PC-3 (cell line): ENCODE data around the gene MS4A8. TPM values are rescaled to one million over a fixed set of nuclear protein-coding genes. Genes with fewer than 3 reads are reported as not detected.

Experiments
- ATAC-seq: fragments of 200-7000 bp; cut with Tn5 transposase; 2 replicates; pipeline ENCODE4 v1.9.1; 2020; ENCODE audit warnings: mild to moderate bottlenecking, moderate library complexity
- BruUV-seq: library from RNA; stranded (reverse); fragments of 400-500 nt; replicated peaks from 2 replicates; lab custom pipeline; 2021; lab: Mats Ljungman, UMichigan
- CTCF ChIA-PET: fragments of 300-600 bp; sonication (Branson Sonifier 250); formaldehyde crosslinking; loops from one replicate; lab custom pipeline; 2022; ENCODE audit warnings: antibody characterized with exemption; lab: Charles Lee
- POLR2A ChIA-PET: fragments of 300-600 bp; sonication (Branson Sonifier 250); formaldehyde crosslinking; loops from one replicate; lab custom pipeline; 2022; ENCODE audit warnings: antibody characterized with exemption; ENCODE audit not compliant: unreplicated experiment; lab: Charles Lee
- DNase-seq: peaks from one replicate; pipeline ENCODE4 v3.0.0-alpha.2; 2015
- H2AFZ ChIP-seq: fragments of 300-600 bp; sonication (generic); 2 replicates; pipeline ENCODE4 v1.6.0; 2016; ENCODE audit warnings: antibody characterized with exemption, low read length
- H3F3A ChIP-seq: fragments of 300-600 bp; sonication (generic); one replicate; pipeline ENCODE4 v1.6.0; 2017; ENCODE audit warnings: antibody characterized with exemption, low read length, control low read depth, mild to moderate bottlenecking; ENCODE audit not compliant: unreplicated experiment
- H3K27ac ChIP-seq: fragments of 300-600 bp; sonication (generic); 2 replicates; pipeline ENCODE4 v1.5.1; 2016; ENCODE audit warnings: mild to moderate bottlenecking, low read length
- H3K27me3 ChIP-seq: fragments of 300-600 bp; sonication (generic); 2 replicates; pipeline ENCODE4 v1.6.1; 2016; ENCODE audit warnings: low read length, mixed read lengths
- H3K36me3 ChIP-seq: fragments of 300-600 bp; sonication (generic); 2 replicates; pipeline ENCODE4 v1.6.1; 2016; ENCODE audit warnings: low read depth, mixed run types, low read length, mixed read lengths
- H3K4me1 ChIP-seq: fragments of 300-600 bp; sonication (generic); 2 replicates; pipeline ENCODE4 v1.5.1; 2016; ENCODE audit warnings: low read length; ENCODE audit not compliant: insufficient read depth
- H3K4me2 ChIP-seq: fragments of 300-600 bp; sonication (generic); 2 replicates; pipeline ENCODE4 v1.6.0; 2016; ENCODE audit warnings: low read length
- H3K4me3 ChIP-seq: fragments of 300-600 bp; sonication (generic); 2 replicates; pipeline ENCODE4 v1.5.1; 2016; ENCODE audit warnings: mild to moderate bottlenecking, low read length, mixed read lengths
- H3K79me2 ChIP-seq: fragments of 300-600 bp; sonication (generic); 2 replicates; pipeline ENCODE4 v1.6.1; 2017; ENCODE audit warnings: low read length, mixed read lengths
- H3K9ac ChIP-seq: fragments of 300-600 bp; sonication (generic); 2 replicates; pipeline ENCODE4 v1.6.0; 2016; ENCODE audit warnings: mild to moderate bottlenecking, low read length
- H3K9me2 ChIP-seq: fragments of 300-600 bp; sonication (generic); replicated peaks from 2 replicates; pipeline ENCODE4 v1.6.1; 2016; ENCODE audit warnings: mixed run types, low read length, mixed read lengths
- H3K9me3 ChIP-seq: fragments of 300-600 bp; sonication (generic); 2 replicates; pipeline ENCODE4 v1.6.1; 2016; ENCODE audit warnings: low read length, mixed read lengths
- H4K20me1 ChIP-seq: fragments of 300-600 bp; sonication (generic); 2 replicates; pipeline ENCODE4 v1.6.1; 2016; ENCODE audit warnings: low read length, mixed read lengths
- EZH2 ChIP-seq: fragments of 300-600 bp; sonication (generic); IDR thresholded peaks from one replicate; pipeline ENCODE4 v1.6.1; 2017; ENCODE audit warnings: antibody characterized with exemption, mild to moderate bottlenecking, low read length; ENCODE audit not compliant: unreplicated experiment
- EZH2phosphoT487 ChIP-seq: fragments of 300-600 bp; sonication (generic); IDR thresholded peaks from 2 replicates; pipeline ENCODE4 v1.6.1; 2018; ENCODE audit warnings: mild to moderate bottlenecking, antibody characterized with exemption, low read length, borderline replicate concordance
- intact Hi-C: fragments of 100-400 bp; cut with micrococcal nuclease; formaldehyde crosslinking; loops from 2 replicates; pipeline ENCODE4 v1.9.0; 2023
- total RNA-seq: library from RNA; depleted of rRNA; stranded (reverse); fragments of >200 nt; gene quantifications from 2 replicates; pipeline ENCODE4 v1.2.3, GENCODE V29; 2014
- TF ChIP-seq, protein P1 (sequence below): fragments of 300-600 bp; sonication (generic); conservative IDR thresholded peaks from 2 replicates; pipeline ENCODE4 v1.5.1; 2017; ENCODE audit warnings: antibody characterized with exemption, low read depth, mild to moderate bottlenecking, low read length

MS4A8 gene
- total RNA-seq, 1 experiment from 2014 or later: not detected

- Histone ChIP-seq H3K4me1 (peaks cover 10% of the 10 kb centered on the region), H3K9ac (no peak overlapping the region), H3K79me2 (no peaks in the 10 kb centered on the region), H3K9me3 (no peaks in the 10 kb centered on the region), H3K27ac (no peak overlapping the region), H3F3A (no peaks in the 10 kb centered on the region), H3K36me3 (no peaks in the 10 kb centered on the region), H3K9me2 (no peaks in the 10 kb centered on the region), H3K4me3 (no peak overlapping the region), H2AFZ (no peak overlapping the region), H4K20me1 (no peaks in the 10 kb centered on the region), H3K4me2 (peak overlapping the region; percentile 42; the same call in 1 of the 2 replicates), H3K27me3 (peaks cover 37% of the 10 kb centered on the region)
- TF ChIP-seq, protein P1, sequence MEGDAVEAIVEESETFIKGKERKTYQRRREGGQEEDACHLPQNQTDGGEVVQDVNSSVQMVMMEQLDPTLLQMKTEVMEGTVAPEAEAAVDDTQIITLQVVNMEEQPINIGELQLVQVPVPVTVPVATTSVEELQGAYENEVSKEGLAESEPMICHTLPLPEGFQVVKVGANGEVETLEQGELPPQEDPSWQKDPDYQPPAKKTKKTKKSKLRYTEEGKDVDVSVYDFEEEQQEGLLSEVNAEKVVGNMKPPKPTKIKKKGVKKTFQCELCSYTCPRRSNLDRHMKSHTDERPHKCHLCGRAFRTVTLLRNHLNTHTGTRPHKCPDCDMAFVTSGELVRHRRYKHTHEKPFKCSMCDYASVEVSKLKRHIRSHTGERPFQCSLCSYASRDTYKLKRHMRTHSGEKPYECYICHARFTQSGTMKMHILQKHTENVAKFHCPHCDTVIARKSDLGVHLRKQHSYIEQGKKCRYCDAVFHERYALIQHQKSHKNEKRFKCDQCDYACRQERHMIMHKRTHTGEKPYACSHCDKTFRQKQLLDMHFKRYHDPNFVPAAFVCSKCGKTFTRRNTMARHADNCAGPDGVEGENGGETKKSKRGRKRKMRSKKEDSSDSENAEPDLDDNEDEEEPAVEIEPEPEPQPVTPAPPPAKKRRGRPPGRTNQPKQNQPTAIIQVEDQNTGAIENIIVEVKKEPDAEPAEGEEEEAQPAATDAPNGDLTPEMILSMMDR: no peak
- TF ChIP-seq EZH2: no peak
- TF ChIP-seq EZH2phosphoT487: no peak
- CTCF ChIA-PET: interaction anchor here (1.3 kb wide), 1 partner anchor 12 kb away, joined by 7 read pairs; no protein-coding TSS in a partner anchor
- DNase-seq: peak; percentile 60
- ATAC-seq: peak; percentile 68
- POLR2A ChIA-PET: no interaction called here
- intact Hi-C loops: loop anchor here (5.0 kb wide), 1 partner anchor 497 kb away; no protein-coding TSS in a partner anchor
- no TSS peak for BruUV-seq
These were observed 64.4 kb downstream of the MS4A8 start for GRCh38 chr11:60763692-60764369.

- H3K27me3 ChIP-seq: peaks cover 28% of the 10 kb centered on the region
- no peaks in the 10 kb centered on the region for H3K36me3 ChIP-seq
- H3K4me2 ChIP-seq: no peak overlapping the region
- no peaks in the 10 kb centered on the region for H3K9me3 ChIP-seq
- no peak overlapping the region for H2AFZ ChIP-seq
- H3K4me1 ChIP-seq: peaks cover 10% of the 10 kb centered on the region
- H3K4me3 ChIP-seq: no peak overlapping the region
- H3K79me2 ChIP-seq: no peaks in the 10 kb centered on the region
- TF ChIP-seq, protein P1: no peak
- TF ChIP-seq EZH2phosphoT487 (no peak), EZH2 (no peak)
- no TSS peak for BruUV-seq
- H3F3A ChIP-seq: no peaks in the 10 kb centered on the region
- no peak overlapping the region for H3K27ac ChIP-seq
- H3K9ac ChIP-seq: no peak overlapping the region
- H3K9me2 ChIP-seq: no peaks in the 10 kb centered on the region
- no peak for ATAC-seq
- ChIA-PET POLR2A (interaction anchor here (0.6 to 0.7 kb wide), 2 partner anchors 24 to 144 kb away, joined by 3 to 4 read pairs; no protein-coding TSS in a partner anchor), CTCF (no interaction called here)
- no peaks in the 10 kb centered on the region for H4K20me1 ChIP-seq
- DNase-seq: no peak
- intact Hi-C loops: loop anchor here (5.0 kb wide), 1 partner anchor 498 kb away; no protein-coding TSS in a partner anchor
These were observed 65.5 kb downstream of the MS4A8 start for GRCh38 chr11:60764879-60765278.

DNA sequence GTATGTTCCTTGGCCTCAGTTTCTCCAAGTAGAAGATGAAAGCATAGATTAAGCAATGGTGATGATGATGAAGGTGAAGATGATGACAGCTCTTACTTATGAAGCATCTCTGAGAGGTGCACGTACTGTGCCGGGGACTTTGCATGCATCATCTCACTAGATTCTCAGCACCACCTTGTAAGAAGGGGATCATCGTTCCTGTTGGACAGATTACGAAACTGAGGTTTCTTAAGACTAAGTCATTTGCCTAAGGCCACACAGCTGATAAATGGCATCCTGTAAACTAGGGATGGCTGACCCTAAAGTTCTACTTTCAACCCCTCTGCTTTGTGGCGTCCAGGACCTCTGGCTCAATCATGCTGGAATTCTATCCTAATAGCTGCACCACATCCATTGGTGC lies 65.9 kb downstream of the MS4A8 start:
- no peak for ATAC-seq
- Histone ChIP-seq H3K27me3 (peaks cover 23% of the 10 kb centered on the region), H3K79me2 (no peaks in the 10 kb centered on the region), H3K9me3 (no peaks in the 10 kb centered on the region), H3K4me3 (no peak overlapping the region), H2AFZ (no peak overlapping the region), H3K36me3 (no peaks in the 10 kb centered on the region), H3K9me2 (no peaks in the 10 kb centered on the region), H3K4me2 (no peak overlapping the region), H3K27ac (no peak overlapping the region), H3K4me1 (peaks cover 10% of the 10 kb centered on the region), H4K20me1 (no peaks in the 10 kb centered on the region), H3F3A (no peaks in the 10 kb centered on the region), H3K9ac (no peak overlapping the region)
- no peak for DNase-seq
- CTCF ChIA-PET: no interaction called here
- intact Hi-C loops: no loop called here
- POLR2A ChIA-PET: interaction anchor here (0.7 kb wide), 1 partner anchor 144 kb away, joined by 4 read pairs; no protein-coding TSS in a partner anchor
- TF ChIP-seq, protein P1: no peak
- TF ChIP-seq EZH2: no peak
- TF ChIP-seq EZH2phosphoT487: no peak
- no TSS peak for BruUV-seq
